Right renal cortex interstitium (tissue), 3 donors: Measurements from ENCODE around the gene HABP2. TPM values are rescaled to one million over a fixed set of nuclear protein-coding genes. Genes with fewer than 3 reads are reported as not detected.

Source experiments
- DNase-seq, 3 donors: peaks; one replicate each; pipeline ENCODE4 v3.0.0-alpha.2; 2013; ENCODE audit warnings: low read depth in 3 of 3, low spot score in 2 of 3
- polyA plus RNA-seq, 3 donors: library from polyadenylated mRNA; unstranded; fragments of 120-200 nt; gene quantifications; one replicate each; pipeline ENCODE4 v1.2.1, GENCODE V29; 2013; ENCODE audit not compliant: insufficient read length in 3 of 3

The HABP2 gene
- polyA plus RNA-seq, 3 donors, result 0.40 to 0.65 (median 0.41) TPM

GRCh38 chr10:113524539-113525490 lies 28.0 kb upstream of the HABP2 start:
- DNase-seq, result no peak

DNA sequence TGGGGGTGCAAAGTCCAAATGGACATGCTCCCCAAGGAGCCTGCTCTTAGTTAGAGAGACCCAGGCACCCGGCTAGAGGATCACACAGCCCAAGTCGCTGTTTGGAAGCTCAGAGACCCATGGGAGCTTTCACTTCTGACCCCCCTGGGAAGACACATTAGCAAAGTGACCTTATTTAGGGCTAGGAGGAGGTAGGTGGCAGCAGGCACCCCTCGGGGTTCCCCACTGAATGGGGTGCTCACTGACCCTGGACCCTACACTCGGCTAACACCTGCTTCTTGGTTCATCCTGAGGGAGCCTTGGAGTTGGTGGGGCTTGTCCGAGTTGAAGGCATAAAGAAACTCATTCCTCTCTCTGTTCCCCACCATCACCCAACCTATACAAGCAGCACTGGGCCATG lies 27.1 kb upstream of the HABP2 start:
- no peak for DNase-seq

- no peak for DNase-seq
Measured at GRCh38 chr10:113527211-113527906, 25.5 kb upstream of the HABP2 start.

DNA sequence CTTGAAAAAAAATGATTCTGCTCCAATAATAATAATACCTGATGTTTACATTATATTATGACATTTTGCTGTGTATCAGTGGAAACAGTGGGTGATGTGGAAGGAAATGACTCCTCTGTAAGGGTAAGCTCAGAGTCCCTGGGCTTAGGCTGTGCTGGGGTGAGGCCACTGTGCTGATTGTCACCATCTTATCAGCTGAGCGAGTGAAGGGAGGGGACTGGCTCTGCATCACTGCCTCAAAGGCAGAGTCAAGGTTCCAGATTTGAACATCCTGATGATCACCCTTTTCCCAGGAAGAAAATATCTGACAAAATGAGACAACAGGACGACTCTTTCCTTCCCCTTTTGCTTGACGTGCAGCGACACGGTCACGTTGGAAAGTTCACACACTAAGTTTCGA lies 24.0 kb upstream of the HABP2 start:
- DNase-seq, result no peak

GRCh38 chr10:113529575-113529974 lies 23.3 kb upstream of the HABP2 start:
- no peak for DNase-seq

- DNase-seq, result no peak
Measured at GRCh38 chr10:113530476-113530875, 22.4 kb upstream of the HABP2 start.

GRCh38 chr10:113532724-113533123 lies 20.1 kb upstream of the HABP2 start:
- no peak for DNase-seq

GRCh38 chr10:113533801-113534200 lies 19.1 kb upstream of the HABP2 start:
- DNase-seq, result no peak

GRCh38 chr10:113534423-113534822 lies 18.4 kb upstream of the HABP2 start:
- no peak for DNase-seq

GRCh38 chr10:113537672-113538071 lies 15.2 kb upstream of the HABP2 start:
- DNase-seq, result no peak

- no peak for DNase-seq
Measured at GRCh38 chr10:113538151-113538550, 14.7 kb upstream of the HABP2 start.

GRCh38 chr10:113539789-113540188 lies 13.1 kb upstream of the HABP2 start:
- DNase-seq, result no peak

DNA sequence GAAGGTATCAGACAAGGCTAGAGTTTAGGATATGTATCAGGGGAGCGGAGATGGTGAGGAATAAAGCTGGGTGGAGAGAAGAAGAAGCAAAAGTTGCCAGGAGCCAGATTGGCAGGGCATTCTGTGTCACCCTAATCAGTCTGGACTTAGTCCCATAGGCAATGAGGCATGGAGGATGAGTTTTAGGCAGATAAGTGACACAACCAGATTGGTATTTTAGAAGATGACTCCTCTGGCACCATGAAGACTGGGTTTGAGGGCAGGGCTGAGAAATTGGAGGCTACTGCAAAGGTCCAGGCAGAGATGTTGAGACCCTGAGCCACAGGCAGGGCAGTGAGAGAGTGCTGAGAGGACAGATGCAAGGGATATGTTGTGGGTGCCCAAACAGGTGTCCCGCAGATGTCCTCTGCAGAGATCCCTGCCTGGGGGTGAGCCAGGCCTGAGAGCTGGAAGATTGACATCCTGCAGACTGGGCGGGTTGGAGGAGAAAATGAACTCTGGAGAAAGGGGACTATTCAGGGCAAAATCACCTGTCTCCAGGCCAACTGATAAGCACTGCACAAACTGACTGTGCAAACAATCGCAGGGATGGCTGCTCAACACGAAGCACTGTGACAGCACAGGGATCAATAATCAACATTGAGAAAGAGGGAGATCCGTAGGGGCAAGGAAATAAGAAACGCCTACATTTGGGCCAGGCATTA lies 11.9 kb upstream of the HABP2 start:
- DNase-seq, result no peak

- no peak for DNase-seq
Measured at GRCh38 chr10:113541549-113541927, 11.3 kb upstream of the HABP2 start.

DNA sequence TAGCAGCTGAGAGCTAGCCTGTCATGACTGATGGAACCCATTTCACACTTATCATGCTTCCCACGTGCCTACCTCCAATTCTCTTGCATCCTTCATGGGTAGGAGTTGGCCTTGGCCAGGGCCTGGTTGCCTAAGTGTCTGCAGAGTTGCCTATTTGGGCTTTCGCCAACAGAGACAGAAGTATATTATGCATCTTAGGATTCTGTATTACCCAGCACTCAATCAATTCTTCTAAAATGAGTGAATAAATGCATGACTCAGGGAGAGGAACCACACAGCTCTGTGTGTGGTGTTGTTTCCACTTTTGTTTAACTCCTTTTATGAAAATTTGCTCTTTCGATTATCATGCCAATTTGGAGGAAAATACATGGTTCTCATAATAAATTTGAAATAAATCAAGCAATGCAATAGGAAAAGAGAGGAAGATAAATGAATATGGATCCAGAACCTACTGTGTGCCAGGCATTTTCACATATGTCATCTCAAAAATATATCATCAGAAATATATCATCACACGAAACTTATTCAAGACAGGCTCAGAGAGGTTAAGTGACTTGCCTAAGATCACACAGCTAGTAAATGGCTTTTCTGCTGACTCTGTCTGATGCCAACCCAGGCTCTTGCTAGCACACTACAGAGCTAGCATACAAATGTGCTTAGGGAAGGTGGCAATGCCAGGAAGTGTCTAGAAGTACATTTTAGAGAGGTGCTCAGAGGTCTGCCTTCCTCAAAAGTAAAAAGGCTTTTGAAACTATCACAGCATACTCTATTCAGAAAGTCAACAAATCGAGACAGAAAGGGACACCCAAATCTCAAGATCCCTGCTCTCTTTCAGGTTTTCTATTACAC lies 9.5 kb upstream of the HABP2 start:
- DNase-seq, result no peak

- no peak for DNase-seq
Measured at GRCh38 chr10:113544392-113544791, 8.5 kb upstream of the HABP2 start.

DNA sequence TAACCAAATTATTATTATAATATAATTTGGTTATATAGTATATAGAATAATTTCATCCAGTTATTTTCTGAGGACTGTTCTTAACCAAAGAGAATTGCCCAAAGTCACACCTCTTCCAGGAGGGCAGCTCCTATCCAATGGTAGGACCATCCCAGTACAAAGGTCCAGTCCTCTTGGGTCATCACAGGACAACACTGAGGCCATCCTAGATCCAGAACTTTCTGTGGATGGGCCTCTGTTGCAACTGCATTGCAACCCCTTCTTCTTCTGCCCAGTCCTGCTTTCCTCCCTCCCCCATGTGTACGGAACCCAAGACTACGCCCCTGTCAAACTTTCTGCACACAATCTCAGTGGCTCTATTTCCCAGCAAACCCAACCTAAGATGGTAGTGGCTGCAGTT lies 5.4 kb upstream of the HABP2 start:
- no peak for DNase-seq

GRCh38 chr10:113549856-113550255 lies 3.0 kb upstream of the HABP2 start:
- no peak for DNase-seq

DNA sequence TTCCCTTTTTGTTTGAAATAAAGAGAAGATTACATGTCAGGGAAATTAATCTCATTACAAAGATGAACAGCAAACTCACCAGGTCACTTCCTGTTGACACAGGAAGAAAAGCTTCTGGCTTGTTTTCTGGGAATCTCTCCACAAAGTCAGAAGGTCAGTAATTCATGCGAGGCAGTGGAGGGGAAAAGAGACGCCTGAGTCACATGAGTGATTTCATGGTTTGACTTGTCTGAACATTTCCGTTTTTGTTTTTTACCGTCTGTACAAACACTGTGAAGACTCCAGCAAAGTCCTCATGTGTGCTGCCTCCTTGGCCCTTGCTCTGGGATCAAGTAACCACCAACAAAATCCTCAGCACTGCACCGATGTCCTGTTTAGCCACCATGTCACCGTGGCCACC lies 2.5 kb upstream of the HABP2 start:
- no peak for DNase-seq

DNA sequence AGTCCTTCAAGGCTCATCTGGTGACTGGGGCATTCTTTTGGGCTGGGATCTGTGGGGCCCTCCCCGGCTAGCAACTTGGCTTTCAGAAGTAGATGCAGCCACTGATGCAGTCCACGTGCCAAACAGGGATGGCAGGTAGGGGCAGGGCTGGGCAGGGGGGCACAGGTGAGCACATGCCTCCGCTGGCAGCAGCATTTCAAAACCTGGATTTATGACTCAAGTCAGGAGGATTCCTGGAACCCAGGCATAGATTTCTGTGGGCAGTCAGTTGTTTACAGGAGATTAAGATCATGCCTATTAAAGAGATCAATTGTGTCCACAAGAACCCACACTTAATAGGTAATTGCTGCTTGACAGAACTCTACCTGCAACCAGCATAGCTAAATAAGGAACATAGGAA lies 839 bp upstream of the HABP2 start:
- DNase-seq, result no peak

DNA sequence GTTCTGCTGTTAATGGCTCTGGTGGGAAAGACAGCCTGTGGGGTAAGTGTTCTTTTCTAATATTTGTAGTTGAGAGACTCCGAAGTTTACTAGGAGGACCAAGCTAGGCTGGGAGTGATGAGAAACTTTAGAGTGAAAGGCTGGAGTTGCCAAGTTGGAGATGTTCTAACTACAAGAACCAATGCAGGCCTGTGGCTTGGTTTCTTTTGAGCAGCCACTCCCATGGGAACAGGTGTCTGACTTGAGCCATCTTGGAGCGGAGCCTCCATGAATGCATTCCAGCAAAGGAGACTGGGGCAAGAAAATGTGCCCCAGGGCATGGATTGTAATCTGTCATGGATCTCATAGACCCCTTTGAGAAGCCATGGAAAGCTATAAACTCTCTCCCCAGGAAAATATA lies 296 bp downstream of the HABP2 start:
- no peak for DNase-seq
